ENCODE results near the gene KIF17.

Gene KIF17

DNA sequence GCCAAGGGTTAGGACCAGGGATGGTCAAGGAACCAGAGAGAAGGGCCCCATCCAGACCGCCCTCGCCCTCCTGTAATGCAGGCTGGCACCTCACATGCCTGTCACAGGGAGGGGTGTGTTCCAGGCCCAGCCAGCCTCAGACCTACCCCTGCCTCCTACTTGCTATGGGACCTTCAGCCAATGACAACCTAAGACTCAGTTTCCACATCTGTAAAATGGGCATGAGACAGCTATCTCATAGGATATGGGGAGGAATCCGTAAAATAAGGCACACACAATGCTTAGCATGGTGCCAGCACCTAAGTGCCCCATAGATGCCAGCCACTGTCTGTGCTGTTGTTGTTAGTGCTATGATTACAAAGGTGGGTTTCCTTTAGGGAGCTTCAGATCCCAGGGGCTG is 7.9 kb downstream of the KIF17 start:
- DNase-seq: no peak

DNA sequence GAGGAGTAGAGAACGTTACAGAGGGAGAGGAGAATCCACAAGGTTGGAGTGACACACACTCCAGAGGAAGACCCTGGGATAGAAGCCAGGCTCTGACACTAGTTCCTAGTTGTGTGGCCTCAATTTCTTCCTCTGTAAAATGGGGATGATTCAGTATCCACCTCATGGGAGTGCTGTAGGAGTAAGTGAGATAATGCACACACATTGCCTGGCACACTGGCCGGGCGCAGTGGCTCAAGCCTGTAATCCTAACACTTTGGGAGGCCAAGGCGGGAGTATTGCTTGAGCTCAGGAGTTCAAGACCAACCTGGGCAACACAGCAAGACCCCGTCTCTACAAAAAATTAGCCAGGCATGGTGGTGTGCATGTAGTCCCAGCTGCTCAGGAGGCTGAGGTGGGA is 8.9 kb downstream of the KIF17 start:
- DNase-seq: no peak

DNA sequence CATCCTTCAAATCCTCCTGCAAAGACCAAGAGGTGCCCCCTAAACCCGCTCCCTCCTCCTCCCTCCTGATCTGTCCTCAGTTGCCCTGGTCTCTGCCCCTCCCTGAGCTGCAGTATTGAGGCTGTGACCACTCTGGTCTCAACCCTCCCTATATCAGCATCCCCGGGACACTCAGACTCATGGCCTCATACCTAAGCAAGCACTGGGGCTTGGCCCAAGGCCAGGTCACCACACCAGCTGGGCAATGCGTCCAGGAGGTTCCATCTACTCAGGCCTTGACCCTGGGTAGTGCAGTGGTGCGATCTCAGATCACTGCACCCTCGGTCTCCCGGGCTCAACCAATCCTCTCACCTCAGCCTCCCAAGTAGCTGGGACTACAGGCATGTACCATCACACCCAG is 9.8 kb downstream of the KIF17 start:
- DNase-seq: no peak

DNA sequence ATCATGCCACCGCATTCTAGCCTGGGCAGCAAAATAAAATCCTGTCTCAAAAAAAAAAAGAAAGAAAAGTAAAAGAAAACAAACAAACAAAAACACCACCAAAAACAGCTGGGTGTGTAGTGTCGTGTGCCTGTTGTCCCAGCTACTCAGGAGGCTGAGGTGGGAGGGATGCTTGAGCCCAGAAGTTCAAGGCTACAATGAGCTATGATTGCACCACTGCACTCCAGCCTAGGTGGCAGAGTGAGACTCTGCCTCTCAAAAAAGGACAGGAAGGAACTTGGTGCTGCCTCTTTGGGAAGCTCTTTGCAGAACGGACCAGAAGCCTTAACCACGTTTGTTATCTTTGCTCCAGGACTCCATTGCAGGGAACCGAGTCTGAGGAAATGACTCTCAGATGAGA is 11.0 kb downstream of the KIF17 start:
- DNase-seq: no peak

DNA sequence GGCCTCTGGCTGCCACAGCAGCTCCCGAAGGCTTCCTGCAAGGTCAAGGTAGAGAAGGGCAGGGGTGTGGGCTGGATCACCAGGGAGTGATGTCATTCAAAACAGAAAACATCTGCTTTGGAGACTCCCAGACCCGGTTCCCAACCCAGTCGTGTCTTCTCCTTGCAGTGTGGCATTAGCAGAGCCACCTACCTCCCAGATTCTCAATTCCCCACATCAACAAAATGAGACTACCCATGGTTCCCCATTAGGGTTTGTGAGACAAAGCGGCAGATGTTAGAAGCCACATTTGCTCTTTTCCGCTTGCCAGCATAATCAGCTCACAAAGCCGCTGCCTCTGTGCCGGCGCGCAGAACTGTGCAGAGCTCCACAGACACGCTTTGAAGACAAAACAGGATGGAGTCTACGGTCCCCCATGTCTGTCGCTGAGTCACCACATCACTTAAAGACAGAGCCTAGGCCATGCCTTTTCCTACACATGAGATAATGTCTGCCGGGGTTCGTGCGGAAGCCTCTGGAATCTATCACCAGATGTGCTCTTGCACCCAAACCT is 12.5 kb downstream of the KIF17 start:
- no peak for DNase-seq

DNA sequence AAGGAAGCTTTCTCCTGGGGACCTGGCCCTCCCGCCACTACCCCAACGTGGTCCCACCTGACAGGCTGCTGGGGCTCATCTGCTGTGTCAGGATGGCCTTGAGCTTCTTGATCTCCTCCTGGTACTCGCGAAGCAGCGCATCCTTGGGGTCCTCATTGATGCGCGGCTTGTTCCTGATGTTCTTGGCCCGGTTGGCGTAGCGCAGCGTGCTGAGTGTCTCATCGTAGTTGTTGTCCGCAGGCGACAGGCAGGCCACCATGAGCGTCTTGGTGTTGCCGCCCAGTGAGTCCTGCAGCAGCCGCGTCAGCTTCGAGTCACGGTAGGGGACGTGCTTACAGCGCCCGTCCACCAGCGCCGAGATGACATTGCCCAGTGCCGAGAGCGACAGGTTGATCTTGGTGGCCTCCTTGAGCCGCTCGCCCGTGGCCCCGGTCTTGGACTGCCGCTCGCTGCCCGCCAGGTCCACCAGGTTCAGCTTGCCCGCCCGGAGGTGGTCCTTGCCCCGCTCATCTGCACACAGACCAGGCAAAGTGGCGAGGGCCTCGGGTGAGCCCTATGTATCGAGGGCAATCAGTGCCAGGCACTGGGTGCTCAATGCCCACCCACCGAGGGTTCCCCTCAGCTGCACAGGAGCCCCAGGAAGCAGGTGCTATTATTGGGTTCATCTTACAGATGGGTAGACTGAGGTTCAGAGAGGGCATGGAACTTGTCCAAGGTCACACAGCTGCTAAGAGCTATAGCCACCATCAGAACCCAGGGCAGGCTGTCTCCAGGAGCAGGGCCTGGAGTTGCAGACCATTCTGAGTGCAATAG is 13.2 kb downstream of the KIF17 start:
- DNase-seq: no peak

DNA sequence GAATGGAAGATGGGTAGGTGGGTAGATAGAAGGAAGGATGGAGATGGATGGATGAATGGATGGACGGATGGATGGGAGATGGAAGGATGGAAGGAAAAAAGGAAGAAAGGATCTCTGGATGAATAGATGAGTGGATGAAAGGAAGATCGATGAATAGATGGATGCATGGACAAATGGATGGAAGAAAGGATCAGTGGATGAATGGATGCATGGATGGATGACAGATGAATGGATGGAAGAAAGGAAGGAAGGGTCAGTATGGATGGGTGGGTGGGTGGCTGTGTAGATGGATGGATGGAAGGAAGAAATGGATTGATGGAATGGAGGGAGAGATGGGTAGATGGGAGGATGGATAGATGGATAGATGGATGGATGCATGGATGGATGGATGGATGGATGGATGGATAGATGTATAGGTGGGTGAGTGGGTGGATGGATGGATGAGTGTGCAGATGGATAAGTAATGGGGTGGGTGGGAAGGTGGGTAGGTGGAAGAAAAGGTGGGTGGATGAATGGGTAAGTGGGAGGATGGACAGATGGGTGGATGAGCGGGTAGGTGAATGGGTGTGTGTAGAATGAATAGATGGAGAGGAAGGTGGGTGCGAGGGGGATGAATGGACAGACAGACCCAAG is 14.6 kb downstream of the KIF17 start:
- no peak for DNase-seq

DNA sequence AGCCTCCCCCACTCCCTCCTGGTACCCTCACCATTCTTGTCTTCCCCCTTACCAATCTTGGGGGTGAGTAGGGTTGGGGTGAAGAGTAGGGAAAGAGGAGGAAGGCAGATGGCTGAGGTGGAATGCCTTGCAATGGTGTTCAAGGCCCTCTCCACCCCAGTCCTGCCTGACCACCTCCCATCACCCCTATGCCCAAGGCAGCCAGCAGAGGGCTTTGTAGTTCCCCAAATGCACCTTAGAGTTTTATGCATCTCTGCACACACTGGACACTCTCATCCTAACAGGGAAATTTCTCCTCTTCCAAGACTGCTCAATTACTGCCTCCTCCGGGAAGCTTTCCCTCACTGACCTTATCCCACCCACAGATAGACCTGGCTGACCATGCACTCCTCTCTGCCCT is 15.4 kb downstream of the KIF17 start:
- no peak for DNase-seq

DNA sequence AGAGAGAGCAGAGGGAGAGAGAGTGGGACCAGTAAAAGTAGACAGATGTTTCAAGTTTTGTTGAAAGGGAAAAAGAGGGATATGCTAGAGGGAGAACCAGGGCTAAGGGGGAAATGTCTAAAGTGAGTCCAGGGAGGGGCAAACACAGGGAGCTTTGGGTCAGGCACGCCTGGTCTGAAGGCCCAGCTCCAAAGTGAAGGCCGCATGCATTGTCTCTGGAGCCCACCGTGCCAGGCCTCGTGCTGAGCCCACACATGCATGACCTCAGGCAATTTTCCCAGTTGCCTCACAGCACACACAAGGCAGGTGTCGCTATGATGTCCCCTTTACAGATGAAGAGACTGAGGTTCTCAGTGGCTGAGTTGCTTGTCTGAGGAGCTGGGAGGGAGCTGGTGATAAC is 16.0 kb downstream of the KIF17 start:
- no peak for DNase-seq

DNA sequence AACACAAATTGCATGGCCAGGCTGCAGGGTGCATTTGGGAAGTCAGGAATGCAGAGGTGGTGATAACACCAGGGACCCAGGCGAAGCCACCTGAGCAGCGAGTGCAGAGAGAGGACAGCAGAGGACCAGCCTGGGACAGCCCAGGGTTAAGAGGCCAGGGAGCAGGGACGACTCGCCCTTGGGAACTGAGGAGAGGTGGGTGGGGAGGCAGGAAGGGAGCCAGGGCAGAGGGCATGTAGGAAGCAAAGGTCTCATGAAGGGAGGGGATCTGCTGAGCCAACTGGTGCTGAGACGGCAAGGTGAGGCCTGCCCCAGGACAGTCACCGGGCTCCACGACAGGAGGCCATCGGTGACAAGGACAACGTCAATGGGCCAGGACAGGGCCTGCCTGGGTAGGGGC is 16.4 kb downstream of the KIF17 start:
- DNase-seq: no peak

DNA sequence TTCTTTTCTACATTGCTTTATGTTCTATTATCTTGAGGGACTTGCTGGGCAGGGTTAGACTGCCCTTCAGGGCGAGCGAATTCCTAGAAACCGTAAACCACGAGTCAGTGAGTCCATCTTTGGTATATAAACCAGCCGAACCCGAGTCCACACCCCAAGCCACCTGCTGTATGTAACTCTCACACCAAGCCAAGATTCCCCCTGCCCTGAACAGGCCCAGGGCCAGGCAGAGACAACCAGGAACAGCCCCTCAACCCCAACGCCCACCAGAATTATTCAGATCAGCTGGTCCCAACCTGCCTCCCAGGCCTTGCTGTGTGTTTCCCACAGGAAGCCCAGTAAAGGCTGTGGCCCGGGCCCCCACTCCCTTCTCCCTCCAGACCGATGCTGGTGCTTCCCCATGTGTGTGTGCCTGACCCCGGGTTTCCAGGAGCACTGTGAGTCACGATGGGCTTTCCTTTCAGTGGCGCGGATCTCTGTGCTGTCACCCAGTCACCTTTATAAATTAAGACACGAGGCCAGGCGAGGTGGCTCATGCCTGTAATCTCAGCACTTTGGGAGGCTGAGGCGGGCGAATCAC is 17.1 kb downstream of the KIF17 start:
- no peak for DNase-seq

DNA sequence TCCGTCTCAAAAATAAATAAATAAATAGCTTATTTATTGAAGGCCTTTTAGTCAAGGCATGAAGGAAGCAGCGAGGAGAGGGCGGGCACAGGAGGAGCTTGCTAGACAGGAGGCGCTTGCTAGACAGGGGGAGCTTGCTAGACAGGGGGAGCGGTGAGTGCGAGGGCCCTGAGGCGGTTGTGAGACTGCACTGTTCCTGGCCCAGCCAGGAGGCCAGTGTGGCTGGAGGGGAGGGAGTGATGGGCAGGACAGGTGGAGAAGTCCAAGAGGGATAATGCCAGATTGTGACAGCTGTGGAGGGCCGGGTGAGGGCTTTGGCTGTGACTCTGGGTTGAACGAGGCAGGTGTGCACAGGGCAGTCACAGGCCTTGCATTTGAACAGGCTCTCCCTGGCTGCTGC is 18.2 kb downstream of the KIF17 start:
- DNase-seq: no peak

DNA sequence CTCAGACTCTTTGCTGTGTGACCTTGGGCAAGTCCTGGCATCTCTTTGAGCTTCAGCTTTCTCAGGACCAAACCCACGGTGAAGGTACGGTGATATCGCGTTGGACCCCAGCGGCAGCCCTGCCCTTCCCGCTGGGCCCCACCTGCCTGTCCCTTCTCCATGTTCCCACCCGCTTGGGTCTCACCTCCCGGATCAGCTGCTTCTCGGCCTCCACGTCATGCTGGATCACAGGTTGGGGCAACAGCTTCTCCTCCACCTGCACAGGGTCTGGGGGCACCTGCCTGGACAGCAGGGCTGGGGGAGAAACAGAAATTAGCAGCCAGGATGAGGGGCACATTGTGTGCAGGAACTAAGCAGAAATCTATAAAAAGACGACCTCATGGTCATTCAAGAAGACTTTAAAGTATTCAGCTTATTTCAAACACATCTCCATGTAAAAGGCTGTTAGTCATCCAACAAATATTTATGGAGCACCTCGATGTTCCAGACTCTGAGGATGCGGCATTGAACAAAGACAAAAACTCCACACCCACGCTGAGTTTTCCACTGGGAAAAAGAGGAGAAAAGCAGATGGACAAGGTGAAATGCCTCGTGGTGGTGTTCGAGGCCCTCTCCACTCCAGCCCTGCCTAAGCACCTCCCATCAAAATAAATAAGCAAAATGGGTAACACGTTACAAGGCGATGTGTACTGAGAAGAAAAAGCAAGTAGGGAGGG is 19.5 kb downstream of the KIF17 start:
- no peak for DNase-seq

DNA sequence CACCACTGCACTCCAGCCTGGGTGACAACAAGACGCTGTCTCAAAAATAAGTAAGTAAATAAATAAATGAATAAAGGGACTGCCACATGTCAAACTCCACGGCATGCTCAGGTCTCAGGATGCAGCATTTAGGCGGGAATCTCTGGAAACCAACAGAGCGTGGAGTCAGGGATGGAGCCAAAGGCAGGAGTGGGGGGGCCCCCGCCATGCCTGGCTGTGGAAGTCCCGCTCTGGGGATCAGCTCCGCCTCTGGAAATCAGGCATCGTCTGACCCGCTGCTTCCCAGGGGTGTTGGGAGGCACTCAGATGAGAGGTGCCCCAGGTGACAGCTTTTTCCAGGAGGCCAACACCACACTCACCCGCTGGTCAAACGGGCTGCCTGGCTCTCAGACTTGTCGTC is 20.2 kb downstream of the KIF17 start:
- no peak for DNase-seq

DNA sequence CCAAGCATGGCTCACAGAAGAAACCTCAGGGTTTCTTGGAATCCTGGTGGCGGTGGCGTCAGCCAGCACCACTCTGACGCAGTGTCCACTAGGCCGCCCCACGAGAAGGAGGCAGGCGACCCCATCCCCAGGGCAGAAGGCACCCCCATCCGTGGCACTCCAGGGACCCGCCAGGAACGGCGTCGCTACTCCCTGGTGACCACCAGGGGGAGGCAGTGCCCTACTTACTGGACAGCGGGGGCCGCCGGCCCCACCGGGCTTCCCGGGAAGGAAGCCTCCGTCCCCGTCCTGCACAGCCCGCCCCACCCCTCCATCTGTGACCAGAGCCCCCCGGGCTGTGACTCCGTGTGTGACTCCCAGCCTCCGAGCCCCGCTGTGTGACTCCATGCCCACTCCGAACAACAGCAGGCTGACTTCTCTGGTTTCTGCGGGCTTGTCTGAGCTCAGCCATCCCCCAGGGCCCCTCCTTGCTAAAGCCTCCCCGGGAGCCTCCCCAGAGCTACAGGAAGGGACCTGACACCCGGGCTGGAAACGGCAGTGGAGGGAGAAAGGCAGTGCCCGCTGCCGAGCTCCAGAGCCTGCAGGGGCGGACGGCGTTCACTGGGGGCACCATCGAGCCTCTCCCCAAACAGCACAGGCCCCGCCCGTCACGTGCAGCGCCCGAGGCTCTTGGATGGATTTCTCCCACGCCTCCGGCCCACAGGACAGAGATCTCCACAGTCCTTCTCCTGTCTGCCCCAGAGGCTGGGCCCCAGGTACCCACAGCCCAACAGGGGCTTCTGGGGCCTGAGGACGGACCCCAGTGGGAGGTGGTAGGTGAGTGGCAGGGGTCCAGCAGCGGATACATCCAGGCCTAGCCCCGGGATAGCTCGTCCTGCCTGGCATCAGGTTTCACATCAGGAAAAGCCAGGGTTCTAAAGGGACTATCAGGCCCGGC is 21.1 kb downstream of the KIF17 start:
- peak; percentile 88 for DNase-seq

DNA sequence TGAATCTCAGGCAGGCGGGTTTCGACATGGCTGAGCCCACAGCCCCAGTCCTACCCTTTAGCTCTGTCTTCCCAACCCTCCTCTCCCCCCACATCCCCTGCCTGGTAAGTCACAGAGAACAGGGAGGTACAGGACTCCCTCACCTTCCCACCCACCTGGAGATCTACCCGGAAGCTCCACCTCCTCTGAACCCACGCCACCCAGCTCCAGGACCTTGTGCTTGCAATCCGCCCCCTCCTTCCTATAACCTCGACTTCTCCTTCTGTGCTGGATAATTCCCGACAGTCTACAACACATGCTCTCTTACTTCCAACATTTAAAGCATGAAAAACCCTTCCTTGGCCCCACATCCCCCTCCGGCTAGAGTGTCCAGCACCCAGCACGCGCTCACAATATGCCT is 22.3 kb downstream of the KIF17 start:
- no peak for DNase-seq

DNA sequence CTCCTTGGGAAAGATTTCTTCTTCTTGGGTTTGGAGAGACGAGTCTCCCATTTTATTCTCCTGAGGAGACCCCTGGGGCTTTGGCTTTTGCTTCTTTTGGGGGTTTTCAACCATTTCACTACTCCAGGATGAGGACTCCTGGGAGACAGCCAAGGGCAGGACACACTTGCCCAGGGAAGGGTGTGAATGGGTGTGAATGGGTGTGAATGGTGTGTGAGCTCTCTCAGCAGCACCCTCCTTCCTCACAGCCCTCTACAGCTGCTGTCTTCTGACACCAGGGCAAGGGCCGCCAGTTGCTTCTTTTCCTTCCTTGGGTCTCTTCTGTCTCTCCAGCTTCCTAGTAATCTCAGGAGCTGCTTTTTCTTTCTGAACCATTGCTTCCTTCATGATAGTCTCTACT is 24.2 kb downstream of the KIF17 start:
- DNase-seq: no peak

DNA sequence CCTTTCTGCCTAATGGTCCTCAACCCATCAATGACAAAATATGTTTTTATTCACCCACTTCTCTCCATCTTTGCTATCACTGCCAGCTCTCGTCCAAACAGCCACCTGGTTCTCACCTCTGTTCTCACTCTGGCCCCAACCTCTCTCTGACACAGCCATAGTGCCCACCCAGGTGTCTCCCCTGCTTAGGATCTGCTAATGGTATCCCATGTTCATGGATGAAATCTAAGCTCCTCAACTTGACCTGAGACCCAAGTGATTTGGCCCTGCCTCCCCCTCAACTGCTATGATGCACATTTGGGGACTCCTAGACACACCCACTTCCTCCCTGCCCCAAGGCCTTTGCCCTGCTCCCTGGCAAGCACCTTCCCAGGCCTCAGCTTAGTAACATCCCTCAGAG is 25.9 kb downstream of the KIF17 start:
- DNase-seq: no peak

DNA sequence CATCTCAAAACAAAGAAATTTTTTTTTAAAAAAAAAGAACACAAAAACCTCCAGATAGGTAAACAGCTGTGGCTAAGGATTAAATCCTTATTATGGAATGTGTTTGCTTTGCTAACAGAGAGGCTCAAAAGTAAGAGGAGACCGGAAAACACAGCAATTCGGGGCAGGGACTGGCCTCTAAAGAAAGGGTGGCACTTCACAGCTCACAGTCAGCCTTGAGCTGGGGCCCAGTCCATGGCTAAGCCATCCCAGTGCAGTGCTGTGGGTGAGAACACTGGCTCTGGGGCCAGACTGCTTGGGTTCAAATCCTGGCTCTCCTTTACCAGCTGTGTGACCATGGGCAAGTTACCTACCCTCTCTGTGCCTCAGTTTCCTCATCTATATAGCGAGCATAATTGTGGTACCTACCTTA is 28.2 kb downstream of the KIF17 start:
- no peak for DNase-seq

DNA sequence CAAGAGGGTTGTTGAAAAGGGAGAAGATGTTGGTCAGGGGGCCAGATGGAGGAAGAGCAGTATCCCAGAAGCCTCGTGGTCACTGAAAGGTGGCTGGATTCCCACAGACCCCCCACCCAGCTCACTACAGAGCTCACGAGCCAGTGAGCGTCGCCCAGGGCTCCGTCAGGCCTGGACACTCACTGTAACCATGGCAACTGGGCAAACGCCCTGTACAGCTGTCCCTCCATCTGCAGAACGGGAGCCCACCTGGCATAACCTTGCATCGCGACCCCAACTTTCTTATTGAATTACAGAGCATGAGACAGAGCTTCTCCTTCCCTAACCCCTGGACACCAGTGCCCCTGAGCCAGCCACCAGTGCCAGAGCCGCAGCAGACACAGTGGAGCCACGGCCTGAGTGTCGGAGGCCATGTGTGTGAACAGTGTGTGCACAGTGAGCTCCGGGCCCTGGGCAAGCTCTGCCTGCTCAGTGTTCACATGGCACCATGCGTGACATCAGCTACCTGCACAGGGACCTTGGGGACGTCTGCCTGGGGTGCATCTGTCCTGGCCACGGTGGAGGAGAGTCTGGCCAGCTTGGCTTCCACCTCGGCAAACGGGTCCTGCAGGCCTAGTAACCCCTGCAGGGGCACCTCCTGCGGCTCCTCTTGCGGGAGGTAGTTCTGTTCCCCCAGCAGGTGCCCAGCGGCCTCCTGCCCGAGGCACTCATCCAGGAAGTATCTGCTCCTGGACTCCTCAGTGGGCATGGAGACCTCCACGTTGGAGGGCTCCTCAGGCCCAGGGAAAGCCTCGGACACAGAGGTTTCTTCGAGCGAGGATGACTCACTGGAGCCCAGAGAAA is 30.7 kb downstream of the KIF17 start:
- DNase-seq: no peak

DNA sequence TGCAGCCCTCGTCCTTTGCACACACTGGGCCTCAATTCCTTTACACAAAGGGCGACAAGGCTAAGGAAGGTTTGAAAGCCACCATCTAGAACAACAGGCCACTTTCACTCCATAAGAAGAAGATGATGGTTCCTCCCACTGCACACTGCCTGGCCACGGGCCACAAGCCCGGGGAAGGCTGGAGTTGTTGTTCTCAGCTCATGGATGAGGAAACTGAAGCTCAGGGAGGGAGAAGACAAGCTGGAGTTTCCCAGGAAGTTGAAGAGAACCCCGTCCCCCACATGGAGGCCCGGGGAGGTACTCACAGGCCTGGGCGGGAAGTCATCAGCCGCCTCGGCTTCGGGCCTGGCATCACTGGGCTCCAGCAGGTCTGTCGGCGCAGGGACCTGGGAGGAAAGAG is 32.1 kb downstream of the KIF17 start:
- no peak for DNase-seq
